GM15510 (cell line): Measurements from ENCODE around the gene TM4SF1.

Experiments
- POLR2A ChIP-seq: IDR thresholded peaks from 3 replicates; pipeline ENCODE4 v1.6.1; 2011; ENCODE audit warnings: borderline replicate concordance; ENCODE audit not compliant: insufficient read length; ENCODE audit errors: extremely low read depth

Gene TM4SF1

GRCh38 chr3:149343951-149344350 is 33.5 kb downstream of the TM4SF1 start:
- TF ChIP-seq POLR2A = no peak

- no peak for TF ChIP-seq POLR2A
Observed at GRCh38 chr3:149342413-149343380, 34.8 kb downstream of the TM4SF1 start.

- TF ChIP-seq POLR2A = no peak
Observed at GRCh38 chr3:149340310-149340933, 37.0 kb downstream of the TM4SF1 start.

- TF ChIP-seq POLR2A = no peak
Observed at GRCh38 chr3:149339931-149340309, 37.5 kb downstream of the TM4SF1 start.

GRCh38 chr3:149336925-149337324 is 40.5 kb downstream of the TM4SF1 start:
- TF ChIP-seq POLR2A = no peak

- TF ChIP-seq POLR2A = no peak
Observed at GRCh38 chr3:149333176-149333859, 44.1 kb downstream of the TM4SF1 start, which contains the start of gene TM4SF18. TM4SF18 (minus strand) TSS chr3:149333636; CDS start chr3:149333382, 254 bp downstream.

- TF ChIP-seq POLR2A = no peak
Observed at GRCh38 chr3:149332771-149333170, 44.7 kb downstream of the TM4SF1 start.

GRCh38 chr3:149332227-149332765 is 45.2 kb downstream of the TM4SF1 start:
- TF ChIP-seq POLR2A = no peak

GRCh38 chr3:149331396-149331795 is 46.1 kb downstream of the TM4SF1 start:
- TF ChIP-seq POLR2A = no peak

GRCh38 chr3:149330609-149331331 is 46.7 kb downstream of the TM4SF1 start:
- TF ChIP-seq POLR2A = no peak

- TF ChIP-seq POLR2A = no peak
Observed at GRCh38 chr3:149327156-149327555, 50.3 kb downstream of the TM4SF1 start.

- TF ChIP-seq POLR2A = no peak
Observed at GRCh38 chr3:149325581-149325980, 51.9 kb downstream of the TM4SF1 start.

GRCh38 chr3:149324332-149324731 is 53.1 kb downstream of the TM4SF1 start:
- no peak for TF ChIP-seq POLR2A

GRCh38 chr3:149321640-149322039 is 55.8 kb downstream of the TM4SF1 start:
- no peak for TF ChIP-seq POLR2A
